ENCODE measurements around the gene PSENEN.
A peak's percentile ranks its signal among the peaks of the same experiment; 100 is the strongest.
"Not testable (repeated sequence)": the region's sequence is repeated elsewhere in the genome, so short reads cannot be mapped to it uniquely, and the experiment has no call there.

PSENEN gene

DNA sequence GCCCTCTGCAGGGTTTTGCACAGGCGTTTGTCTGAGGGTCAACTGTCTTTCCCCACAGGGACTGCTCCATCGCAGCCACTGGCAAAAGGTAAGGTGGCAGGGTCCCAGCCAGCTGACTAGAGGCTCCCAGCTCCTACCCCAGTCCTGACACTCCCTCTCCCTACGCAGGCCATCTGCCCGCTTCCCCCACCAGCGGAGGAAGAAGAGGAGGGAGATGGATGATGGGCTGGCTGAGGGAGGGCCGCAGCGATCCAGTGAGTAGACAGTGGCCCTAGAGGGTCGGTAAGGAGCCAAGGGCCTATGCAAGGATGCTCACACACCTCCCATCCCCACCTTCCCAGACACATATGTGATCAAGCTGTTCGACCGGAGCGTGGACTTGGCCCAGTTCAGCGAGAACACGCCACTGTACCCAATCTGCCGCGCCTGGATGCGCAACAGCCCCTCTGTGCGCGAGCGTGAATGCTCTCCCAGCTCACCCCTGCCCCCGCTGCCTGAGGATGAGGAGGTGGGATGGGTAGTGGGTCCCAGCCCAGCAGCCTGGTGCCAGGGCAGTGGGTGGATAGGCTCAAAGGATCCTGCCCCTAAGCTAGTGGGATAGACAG, 7.4 kb downstream of the PSENEN start:
- ATAC-seq = no peak

DNA sequence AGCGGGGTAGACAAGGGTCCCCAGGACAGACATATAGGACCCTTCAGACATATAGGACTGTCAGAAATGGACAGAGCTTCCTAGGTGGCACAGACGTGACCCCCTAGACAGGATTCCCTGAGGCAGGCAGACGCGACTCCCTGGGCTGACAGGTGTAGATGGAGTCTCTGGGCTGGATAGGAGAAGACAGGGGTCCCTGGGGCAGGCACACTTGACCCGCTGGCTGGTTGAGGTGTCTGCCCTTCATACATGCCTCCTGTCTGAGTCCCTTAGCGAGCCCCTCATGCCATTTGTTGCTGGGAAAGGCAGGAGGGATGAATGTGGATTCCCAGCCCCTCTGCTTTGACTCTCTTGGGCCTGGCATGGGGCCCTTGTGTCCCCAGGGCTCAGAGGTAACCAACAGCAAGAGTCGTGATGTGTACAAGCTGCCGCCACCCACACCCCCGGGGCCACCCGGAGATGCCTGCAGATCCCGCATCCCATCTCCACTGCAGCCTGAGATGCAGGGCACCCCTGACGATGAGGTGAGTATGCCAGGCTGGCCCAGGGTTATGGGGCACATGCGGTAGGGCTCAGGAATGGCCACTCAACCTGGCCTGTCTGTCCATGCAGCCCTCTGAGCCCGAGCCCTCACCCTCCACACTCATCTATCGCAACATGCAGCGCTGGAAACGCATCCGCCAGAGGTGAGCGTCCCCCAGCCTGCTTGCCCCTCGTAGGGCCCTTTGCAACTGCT, 8.4 kb downstream of the PSENEN start:
- ATAC-seq = no peak

DNA sequence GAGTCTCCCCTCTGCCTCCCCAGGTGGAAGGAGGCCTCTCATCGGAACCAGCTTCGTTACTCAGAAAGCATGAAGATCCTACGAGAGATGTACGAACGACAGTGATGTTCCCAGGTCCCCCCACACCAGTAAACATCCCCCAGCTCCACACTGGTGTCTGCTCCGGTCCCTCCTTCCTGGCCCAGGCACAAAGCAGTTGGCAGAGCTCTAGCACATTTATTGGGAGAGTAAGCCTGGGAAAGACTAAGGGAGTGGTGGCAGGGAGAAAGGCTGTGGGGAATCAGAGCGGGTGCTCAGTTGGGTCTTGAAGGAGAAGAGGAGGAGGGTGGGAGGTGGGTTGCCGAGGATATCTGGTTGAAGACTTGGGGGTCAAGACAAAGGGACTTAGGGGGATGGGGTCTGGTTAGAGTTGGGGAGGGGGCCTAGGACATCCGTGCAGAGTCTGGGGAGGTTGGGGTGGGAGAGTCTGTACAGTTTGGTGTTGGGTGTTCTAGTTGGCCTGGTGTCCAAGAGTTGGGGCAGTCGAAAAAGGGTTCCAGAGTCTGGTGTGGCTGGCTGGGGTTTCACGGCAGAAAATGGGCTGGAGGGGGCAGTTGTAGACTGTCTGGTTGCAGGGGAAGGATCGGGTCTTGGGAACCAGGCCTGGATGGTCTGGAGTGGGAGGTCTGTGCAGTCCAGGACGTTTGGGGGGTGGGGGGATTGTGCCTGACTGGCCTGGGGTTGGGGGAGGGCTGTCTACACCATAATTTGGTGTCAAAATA, 9.1 kb downstream of the PSENEN start:
- no peak for ATAC-seq

DNA sequence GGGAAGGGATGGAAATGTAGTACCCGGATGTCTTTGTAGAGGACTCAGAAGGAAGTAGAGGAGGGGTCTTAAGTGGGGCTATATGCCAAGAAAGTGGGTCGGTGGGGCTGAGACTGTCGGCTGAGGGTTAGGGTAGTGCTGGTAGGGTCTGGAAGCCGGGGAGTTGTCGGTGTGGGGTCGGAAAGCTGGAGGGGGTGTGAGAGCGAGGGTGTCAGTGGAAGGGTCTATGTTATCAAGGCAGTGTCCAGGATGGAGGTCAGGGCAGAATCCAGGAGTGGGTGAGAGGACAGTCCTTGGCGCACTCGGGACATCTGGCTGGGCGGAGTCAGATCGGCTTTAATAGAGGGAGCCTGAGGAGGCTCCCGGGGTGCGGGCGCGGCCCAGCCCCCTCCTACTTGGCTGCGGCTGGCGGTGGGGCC, 9.7 kb downstream of the PSENEN start:
- no peak for ATAC-seq

DNA sequence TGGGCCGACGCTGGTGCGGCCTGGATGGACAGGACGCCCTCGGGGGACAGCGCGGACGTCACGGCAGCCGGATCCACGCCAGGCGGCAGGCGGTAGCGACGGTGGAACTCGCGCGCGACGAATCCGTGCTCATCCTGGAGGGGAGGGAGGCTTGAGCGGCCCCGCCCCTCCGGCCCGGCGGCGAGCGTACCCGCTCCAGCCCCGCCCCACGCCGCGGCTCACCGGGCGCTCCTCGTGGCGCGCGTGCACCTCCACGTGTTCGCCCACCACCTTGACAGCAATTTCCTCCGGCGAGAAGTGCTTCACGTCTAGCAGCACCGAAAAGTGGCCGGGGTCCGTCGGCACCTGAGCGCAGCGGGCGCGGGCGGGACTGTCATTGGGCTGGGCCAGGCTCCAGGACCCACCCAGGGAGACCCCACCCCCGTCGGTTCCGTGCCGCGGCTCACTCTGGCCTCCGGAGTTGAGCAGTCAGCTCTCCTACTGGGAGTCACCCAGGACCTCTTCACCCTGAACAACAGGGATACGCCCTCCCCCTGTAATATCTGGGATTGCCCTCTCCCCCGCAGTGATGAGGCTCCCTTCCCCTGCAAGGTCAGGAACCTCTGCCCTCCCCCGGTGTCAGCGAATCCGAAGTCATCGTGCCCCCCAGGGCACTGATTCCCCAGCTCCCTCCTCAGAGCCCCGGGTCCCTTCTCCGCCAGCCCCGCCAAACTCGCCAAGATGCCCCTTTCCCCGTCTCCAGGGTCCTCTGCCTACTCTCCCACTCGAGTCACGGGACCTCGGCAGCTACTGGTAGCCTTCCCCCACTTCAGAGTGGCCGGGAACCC, 10.3 kb downstream of the PSENEN start:
- ATAC-seq = no peak

DNA sequence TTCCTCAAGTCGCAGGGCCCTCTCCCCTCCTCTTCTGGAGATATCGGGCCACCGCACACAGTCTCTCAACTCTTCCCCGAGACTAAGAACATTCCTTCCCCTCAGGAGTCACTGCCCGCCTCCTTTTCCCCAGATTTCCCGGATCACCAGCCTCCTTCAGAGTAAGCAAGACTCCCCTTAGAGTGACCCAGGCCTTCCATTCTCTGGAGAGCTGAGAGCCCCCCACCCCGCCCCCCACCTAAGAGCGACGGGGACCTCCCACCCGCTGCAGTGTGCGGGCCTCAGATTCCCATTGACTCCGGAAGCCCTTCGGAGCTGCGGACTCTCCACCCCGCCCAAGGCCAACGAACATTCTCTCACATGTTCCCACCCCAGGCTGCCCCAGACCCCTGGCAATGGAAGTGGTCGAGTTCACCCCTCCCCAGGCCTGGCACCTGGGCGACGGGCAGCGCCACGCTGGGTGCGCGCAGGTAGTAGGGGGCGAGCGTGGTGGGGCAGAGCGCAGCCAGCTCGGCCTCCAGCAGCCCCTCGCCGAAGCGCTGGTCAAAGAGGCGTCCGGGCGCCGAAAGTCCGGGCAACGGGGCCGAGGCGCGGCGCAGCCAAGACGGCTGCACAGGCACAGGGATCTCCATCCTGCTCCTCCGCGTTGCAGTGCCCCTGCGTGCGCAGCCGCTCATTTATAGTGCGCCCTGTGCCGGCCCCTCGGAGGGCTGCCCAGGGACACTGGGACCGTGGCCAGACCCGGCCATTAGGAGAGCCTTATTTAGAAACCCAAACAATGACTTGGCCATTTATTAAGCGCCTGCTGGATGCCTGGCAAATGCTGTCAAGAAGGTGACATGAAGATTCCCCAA, 11.2 kb downstream of the PSENEN start, which contains the start of gene HSPB6:
TSS of gene HSPB6 (minus strand) at position 653 of the 854 bp plus-strand sequence. CDS start at position 632, 21 bp downstream.
- ATAC-seq = no peak

DNA sequence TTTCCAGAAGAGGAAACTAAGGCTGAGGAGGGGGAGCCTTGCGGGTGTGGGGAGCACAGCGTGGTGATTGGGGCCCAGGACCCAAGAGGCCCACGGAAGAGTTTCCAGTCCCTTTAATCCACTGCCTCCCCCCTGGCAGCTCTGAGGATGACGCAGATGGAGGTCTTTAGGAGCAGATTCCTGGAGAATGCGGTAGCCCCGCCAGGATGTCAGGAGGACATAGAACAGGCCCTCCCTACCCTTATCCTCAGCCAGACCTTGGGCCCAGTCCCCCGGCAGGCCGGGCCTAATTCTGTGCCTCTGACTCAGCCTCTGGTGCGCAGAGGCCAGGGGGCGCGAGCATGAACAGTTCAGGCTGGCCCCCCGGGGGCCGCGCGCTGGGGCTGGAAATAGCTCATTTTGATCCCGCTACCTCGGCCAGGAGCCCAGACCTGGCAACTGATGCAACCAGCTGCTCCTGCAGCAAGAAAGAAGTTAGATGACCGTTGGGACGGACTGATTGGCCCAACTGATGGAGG, 11.8 kb downstream of the PSENEN start:
- ATAC-seq = no peak

DNA sequence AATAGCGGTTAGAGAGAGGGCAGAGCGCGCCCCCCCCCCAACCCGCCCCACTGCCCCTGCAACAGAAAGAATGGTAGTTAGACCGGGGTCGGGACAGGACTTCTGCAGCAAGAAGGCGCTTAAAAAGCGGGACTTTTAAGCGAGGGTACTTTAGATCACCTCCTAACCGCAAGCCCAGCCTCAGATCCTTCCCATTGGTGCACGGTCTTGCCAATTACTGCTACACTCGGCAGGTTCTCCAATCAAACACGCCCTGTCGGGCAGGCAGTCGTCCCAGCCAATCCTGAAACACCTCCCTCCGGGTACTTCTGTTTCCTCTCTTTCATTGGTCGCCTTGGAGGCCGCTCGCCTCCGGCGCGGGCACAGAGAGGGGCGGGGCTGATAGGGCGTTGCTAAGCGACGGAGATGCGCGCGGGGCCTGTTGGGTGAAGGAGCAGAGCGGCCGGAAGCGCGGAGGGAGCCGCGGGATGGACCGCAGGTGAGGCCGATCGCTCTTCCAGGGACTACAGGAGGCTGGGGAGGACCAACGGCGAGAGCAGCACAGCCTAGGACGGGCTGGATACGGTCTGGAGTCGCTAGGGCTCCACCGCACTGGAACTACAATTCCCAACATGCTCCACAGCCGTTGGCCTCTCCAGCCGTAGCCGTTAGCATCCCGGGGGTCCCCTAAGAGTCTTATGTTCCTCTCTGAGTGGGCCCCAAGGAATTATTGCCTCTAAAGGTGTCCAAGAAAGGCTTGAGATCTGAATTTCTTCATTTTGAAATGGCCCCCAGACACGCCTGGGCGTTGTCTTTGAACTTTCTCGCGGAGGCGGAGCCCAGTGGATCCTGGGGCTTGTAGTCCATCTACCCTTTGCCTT, 12.5 kb downstream of the PSENEN start, which contains the start of gene PROSER3:
TSS of gene PROSER3 (plus strand) at position 428 of the 860 bp plus-strand sequence. CDS start at position 468, 40 bp downstream.
- ATAC-seq = peak; percentile 98 to 99

DNA sequence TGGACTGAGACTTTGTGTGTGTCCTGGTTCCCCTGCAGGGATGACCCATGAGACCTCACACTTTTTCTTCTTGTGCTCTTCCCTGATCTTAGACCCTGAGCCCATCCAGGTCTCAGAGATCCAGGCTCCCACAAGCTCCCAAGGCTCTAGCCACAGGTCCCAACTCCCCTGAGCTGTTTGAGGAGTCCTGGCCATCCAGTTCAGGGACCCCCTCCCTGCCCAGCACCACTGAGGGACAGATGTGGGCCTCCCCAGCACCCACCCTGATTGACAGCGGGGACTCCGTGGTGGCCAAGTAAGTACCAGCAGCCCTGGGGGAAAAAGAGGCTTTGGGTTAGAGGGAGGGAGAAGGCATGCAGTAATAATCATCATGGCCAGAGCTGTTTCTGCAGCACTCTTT, 14.2 kb downstream of the PSENEN start:
- no peak for ATAC-seq

DNA sequence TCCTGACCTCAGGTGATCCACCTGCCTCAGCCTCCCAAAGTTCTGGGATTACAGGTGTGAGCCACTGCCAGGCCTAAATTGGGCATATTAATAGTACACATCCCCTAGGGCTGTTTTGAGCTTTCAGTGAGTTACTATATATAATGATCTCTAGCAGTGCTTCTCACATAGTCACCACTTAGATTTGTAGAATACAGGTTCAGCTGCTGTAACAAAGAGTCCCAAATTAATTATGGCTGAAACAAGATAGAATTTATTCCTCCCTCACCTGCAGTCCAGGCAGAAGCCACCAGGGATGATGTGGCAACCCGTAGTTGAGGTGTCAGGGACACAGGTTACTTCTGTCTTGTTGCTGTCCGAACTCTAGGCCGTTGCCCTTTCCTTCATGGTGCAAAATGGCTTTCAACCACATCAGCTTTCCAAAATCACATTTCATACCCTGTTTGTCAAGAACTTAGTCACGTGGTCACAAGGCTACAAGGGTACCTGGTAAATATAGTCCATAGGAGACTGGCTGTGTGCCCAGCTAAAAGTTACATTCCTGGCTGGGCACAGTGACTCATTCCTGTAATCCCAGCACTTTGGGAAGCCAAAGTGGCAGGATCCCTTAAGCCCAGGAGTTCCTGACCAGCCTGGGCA, 15.4 kb downstream of the PSENEN start:
- no peak for ATAC-seq

DNA sequence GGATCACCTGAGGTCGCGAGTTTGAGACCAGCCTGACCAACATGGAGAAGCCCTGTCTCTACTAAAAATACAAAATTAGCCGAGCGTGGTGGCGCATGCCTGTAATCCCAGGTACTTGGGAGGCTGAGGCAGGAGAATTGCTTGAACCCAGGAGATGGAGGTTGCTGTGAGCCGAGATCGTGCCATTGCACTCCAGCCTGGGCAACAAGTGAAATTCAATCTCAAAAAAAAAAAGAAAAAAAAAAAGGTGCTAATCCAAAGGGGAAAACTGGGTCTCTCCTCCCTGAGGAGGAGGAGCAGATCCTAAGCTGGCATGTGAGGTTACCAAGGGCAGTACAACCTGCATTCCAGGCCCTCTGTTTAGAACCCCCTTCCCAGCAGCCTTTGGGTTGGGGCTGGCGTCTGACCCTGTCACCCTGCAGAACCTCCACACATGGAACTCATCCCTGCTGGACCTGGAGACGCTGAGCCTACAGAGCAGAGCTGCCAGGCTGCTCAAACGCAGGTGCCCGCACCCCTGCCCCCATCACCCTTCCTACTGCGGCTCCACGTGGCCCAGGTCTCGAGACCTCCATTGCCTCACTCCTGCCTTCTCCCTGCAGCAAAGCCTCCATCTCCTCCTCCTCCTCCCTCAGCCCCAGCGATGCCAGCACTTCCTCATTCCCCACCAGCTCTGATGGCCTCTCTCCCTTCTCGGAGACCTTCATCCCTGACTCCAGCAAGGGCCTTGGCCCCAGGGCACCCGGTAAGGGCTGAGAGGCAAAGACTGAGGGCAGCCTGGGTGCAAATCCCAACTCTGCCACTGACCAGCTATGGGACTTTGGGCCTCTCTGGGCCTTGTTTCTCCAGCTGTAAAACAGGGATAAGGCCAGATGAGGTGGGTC, 19.2 kb downstream of the PSENEN start:
- no peak for ATAC-seq

DNA sequence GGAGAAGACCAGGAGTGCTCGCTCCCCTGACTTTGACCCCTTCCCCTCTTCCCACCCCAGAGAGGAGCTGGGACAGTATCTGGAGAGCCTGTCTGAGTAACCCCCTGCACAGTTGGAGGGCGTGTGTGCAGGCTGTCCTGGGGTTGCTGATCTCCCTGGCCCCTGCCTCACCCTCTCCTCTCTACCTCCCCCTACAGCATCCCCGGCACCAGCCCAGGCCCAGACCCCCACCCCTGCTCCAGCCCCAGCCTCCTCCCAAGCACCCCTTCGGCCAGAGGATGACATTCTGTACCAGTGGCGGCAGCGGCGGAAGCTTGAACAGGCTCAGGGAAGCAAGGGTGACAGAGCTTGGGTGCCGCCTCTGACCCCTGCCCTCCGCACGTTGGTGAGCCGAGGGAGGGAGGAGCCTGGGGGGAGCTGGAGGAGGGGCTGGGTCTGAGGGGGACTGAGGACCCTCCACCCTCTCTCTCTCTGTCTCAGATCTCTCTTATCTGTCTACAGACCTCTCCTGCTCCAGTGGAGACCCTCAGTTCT, 21.2 kb downstream of the PSENEN start:
- ATAC-seq = no peak

DNA sequence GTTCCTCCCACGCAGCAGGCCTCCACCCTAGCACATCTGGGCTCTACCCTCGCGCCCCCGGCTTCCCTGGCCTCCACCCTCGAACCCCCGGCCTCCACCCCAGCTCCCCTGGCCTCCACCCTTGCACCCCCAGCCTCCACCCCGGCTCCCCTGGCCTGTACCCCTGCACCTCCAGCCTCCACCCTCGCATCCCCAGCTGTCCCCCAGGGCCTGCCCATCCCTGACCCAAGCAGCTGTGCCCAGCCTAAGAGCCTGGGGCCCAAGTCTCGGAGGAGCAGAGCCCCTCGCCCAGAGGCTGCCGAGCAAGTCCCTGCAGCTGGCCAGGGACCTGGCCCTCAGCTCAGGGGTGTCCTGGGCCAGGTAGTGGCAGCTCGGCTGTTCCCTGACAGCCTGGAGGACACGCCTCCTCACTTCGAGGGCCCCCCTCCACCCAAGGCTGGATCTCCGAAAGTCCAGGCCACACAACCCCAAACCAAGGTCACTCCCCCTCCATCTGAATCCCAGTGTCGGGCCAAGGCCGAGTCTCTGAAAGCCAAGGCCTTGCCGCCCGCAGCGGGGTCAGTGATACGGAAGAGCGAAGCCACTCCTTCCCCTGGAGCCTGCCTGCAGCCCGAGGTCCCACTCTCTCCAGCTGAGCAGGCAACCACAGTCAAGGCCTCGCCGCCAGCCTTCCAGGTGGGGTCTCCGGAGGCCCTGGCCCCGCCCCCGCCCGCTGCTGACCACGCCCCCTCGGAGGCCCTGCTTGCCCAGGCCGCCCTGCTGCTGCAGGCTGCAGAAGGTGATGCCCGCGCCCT, 22.0 kb downstream of the PSENEN start:
- ATAC-seq = no peak

DNA sequence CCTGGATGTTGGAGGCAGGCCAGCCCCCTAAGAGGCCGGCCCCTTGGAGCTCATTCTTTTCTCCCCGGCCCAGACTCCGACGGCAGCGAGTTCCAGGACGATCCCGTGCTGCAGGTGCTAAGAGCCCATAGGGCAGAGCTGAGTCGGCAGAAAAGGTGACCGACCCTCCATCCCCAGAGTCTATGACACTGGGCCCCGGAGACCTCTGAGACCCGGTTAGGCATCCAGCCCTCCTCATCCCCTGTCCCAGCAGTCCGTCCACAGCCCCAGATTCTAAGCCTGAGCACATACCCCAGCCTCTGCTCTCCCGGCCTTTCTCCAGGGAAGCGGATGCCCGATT, 22.6 kb downstream of the PSENEN start:
- no peak for ATAC-seq

DNA sequence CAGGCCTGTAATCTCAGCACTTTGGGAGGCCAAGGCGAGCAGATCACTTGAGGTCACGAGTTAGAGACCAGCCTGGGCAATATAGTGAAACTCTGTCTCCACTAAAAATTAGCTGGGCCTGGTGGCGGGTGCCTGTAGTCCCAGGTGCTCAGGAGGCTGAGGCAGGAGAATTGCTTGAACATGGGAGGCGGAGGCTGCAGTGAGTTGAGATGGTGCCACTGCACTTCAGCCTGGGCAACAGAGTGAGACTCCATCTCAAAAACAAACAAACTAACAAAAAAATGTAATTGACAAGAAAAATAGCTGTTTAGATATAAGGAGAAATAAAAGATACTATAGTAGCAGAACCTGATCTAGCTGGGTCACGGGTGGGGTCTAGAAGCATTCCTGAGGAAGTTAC, 26.9 kb downstream of the PSENEN start:
- ATAC-seq = not testable (repeated sequence)

DNA sequence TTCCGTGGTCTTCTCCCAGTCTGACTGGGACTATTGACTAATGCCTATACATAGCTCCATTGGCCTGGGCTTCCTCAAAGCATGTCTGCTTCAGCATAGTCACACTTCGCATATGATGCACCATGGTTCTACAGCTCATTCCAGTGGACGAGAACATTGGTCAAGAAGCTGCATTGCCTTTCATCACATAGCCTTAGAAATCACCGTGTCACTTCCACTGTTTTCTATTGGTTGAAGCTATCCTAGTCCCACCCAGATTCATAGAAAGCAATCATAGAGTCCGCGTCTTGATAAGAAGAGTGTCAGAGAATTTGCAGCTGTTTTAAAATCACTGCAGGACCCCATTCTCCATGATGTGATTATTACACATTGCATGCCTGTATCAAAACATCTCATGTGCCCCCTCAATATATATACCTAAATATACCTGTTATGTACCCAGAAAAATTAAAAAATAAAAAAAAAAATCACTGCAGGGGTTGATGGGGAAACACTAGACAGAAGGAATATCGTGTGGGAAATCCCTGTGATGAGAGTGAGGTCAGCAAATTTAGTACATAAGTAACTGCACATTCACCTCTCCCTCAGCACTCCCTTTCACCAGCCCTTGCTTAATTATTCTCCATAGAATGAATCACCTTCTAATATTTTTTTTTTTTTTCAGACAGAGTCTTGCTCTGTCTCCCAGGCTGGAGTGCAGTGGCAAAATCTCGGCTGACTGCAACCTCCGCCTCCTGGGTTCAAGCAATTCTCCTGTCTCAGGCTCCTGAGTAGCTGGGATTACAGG, 27.8 kb downstream of the PSENEN start:
- no peak for ATAC-seq
